HG02759 (cell line): ENCODE data around the gene TBC1D1.

Experiments
- ATAC-seq: cut with Tn5 transposase; IDR thresholded peaks from one replicate; pipeline ENCODE4 v1.9.1; 2021; ENCODE audit warnings: mild to moderate bottlenecking, moderate library complexity; ENCODE audit not compliant: unreplicated experiment

The TBC1D1 gene

DNA sequence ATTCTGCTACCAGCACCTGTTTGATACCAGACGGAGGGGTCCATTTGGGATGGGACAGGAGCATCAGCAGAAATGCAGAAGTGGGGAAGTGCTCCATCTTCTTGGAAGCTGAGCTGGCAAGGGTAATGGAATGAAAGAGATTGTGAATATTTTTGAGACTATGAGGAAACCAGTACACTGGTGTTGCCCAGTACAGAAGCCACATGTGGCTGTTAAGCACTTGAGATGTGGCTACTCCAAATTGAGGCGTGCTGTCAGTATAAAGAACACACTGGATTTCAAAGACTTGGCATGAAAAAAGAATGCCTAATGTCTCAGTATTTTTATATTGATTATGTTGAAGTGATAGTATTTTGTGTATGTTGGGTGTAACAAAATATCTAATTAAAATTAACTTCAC lies 222.7 kb downstream of the TBC1D1 start:
- no peak for ATAC-seq

DNA sequence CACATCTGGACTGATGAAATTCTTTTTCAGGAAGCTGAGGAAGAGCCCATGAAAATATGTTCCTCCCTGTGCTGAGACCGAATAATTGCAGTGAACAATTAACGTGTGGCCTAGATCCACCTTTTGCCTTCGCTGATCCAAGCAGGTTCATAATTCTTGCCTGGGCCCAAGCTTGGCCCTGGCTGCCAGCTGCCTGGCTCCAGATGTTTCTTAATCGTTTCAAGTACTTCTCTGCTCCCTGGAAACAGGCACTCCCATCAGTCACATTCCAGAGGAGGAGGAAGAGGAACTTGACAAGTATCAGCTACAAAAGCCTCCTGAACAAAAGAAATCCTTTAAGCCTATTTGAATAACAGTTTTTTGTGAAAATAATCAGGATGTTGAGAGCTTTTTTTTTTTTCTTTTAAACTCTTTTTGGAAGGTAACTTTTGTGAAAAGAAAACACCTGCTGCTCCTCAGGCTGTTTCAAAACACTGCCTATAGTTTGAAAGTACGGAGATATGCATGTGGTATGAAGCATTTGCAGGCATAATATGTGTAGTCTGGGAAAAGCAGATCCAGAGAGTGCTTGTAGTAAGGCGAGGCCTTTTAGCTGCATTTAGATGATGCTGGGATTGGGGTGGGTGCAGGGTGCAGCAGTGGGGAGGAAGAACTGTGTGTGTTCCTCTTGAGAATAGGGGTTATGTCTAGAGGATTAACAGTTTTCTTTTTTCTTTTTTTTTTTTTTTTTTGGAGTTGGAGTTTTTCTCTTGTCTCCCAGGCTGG lies 223.7 kb downstream of the TBC1D1 start:
- ATAC-seq: no peak

DNA sequence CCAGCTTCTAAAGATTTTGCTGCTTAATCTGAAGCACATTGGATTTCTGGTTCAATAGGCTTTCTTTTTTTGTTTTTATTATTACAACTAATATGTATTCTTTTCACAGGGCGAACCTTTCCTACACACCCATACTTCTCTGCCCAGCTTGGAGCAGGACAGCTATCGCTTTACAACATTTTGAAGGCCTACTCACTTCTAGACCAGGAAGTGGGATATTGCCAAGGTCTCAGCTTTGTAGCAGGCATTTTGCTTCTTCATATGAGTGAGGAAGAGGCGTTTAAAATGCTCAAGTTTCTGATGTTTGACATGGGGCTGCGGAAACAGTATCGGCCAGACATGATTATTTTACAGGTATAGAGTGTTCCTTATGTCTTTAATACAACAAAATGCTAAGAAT lies 224.7 kb downstream of the TBC1D1 start:
- ATAC-seq: no peak

GRCh38 chr4:38117591-38117990 lies 226.7 kb downstream of the TBC1D1 start:
- no peak for ATAC-seq

DNA sequence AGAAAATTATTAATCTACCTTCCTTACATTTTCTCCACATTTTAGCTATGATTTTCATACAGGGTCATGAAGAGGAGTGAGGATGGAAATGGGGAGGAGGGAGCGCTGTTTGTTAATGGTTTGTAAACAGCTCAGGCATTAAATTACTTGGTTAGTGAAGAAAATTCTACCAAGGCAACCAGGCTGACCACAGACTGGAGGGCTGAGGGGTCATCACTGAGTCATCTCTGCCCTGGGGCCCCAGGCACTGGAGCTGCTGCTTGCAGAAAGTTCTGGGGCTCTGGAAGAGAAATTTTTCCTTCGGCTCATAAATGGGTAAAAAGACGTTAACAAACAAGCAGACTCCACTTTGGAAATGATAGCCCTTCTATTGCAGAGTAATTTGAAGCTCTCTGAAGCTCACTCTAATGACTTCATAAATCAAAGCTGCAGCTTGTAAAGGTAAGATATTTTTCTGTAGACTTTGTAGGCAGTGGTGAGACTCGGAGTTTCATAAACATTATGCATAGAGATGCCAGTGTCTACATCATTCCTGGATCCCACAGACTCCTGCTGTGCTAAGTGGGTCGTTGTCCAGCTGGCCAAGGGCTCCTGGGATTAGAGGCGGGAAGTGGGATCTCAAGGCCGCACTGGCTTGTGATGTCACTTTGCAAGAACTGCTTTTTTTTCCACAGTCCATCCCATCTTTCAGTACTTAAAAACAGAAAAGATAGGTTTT lies 228.9 kb downstream of the TBC1D1 start:
- no peak for ATAC-seq

GRCh38 chr4:38120772-38121171 lies 229.9 kb downstream of the TBC1D1 start:
- no peak for ATAC-seq

- no peak for ATAC-seq
These were observed 231.2 kb downstream of the TBC1D1 start for GRCh38 chr4:38122060-38122459.

- no peak for ATAC-seq
These were observed 232.7 kb downstream of the TBC1D1 start for GRCh38 chr4:38123555-38123954.

DNA sequence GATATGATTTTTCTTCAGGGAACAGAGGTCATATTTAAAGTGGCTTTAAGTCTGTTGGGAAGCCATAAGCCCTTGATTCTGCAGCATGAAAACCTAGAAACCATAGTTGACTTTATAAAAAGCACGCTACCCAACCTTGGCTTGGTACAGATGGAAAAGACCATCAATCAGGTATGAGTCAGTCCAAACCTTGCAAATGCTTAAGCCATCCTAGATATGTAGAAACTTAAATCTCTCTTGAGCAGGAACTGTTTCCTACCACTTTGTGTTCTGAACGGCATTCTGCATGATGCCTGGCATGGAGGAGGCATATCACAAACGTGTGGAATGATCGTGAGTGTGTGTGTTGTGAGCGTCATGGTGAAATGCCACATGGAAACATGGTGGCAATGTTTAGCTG lies 234.1 kb downstream of the TBC1D1 start:
- ATAC-seq: no peak

GRCh38 chr4:38125816-38126215 lies 234.9 kb downstream of the TBC1D1 start:
- no peak for ATAC-seq

DNA sequence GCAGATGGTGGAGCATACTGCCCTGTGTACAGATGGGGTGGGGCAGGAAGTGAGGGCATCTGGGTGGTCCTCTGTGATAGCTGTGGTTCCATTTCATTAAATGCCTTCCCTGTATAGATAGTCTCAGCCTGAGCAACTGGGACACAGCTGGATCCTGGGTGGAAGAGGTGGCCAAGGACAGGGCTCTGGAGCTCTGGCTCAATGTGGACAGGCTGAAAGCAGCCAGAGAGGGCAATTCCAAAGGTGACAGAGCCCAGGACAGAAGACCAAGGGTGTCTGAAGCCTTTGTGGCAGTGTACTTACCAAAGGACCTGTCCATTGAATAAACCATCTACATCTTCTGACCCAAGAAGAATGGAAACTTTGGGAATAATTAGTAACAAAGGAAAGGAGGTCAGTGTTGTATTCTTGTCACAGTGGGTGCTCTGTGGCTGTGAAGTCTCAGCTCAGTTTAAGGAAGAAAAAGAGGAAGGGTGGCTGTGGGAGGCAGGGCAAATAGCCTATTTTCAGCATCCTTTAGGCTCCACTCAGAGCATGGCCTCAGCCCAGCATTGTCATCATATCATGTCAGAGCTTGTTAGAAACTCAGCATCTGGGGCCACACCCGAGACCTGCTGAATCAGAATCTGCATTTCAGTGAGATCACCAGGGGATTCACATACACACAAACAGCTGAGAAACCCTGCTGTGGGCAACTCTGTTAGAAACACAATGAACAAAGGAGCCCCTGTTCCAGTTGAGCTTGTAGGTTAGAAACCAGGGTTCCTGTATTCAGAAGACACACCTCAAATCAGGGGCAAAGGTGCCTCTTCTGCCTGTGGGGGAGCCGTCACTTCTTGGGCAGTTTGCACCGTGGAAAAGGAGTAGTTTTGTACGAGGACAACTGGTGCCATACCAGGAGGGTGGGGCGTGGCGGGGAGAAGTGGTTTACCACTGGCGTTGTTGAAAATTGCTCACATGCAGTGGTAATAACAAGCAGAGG lies 237.9 kb downstream of the TBC1D1 start:
- peak; percentile 61 for ATAC-seq

- no peak for ATAC-seq
These were observed 238.8 kb downstream of the TBC1D1 start for GRCh38 chr4:38129460-38130227.

GRCh38 chr4:38130884-38131283 lies 240.0 kb downstream of the TBC1D1 start:
- ATAC-seq: no peak

GRCh38 chr4:38131371-38132091 lies 240.6 kb downstream of the TBC1D1 start:
- ATAC-seq: peak; percentile 26

- ATAC-seq: peak; percentile 77
These were observed 241.3 kb downstream of the TBC1D1 start for GRCh38 chr4:38132107-38132673.

GRCh38 chr4:38132843-38133662 lies 242.2 kb downstream of the TBC1D1 start:
- ATAC-seq: no peak

DNA sequence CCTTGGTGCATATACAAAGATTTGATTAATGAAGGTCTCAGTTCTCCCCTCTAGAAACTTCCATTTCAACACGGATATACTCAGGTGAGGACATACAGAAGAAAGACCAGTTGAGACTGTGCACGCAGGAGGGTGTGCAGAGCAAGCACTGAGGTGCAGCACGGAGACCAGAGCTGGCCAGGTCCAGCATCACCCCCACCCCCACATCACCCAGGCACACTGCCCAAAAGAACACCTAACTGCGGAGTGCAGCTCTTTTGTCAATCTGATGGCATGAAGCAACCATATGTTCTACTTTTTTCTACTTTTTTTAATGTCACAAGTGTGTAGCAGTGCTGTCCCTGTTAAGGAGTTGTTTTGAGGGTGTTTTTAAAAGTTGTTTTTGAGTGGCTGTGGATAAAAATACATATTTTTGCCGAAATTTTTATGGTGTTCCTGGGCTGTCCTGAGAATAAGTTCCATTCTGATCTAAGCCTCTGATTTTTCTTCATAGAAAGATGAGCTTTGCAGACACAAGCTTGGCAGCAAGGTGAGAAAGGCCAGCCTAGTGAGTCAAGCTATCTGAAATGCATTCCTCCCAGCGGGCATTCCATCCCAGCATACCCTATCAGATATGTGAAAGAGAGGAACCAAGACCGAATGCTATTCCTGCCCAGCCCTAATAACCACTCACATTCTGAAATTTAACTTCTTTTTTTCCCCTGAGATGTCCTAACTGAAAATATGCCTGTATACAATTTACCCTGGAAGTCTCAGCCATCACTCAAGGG lies 243.0 kb downstream of the TBC1D1 start:
- no peak for ATAC-seq

DNA sequence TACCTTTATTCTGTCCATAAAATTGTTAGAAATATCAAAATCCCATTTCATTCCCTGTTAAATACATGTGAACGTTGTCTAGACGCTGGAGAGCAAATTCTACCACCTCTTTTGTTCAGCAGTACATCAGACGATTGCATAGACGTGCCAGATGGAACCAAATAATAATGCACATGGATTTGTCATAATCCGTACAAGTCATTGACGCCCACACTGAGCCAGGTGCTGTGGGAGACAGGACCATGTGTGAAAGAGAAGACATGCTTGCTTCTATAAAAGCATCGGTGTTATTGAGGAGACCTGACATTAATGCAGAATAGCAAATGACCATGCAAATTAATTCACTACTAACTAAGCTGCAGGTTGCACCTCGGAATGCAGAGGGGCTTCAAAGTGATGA lies 244.3 kb downstream of the TBC1D1 start:
- no peak for ATAC-seq
